Mucosa of descending colon (tissue), 3 donors: ENCODE results near the gene CACNG1. TPM values are rescaled to one million over a fixed set of nuclear protein-coding genes. Genes with fewer than 3 reads are reported as not detected.

ENCODE experiments used
- ATAC-seq: fragments of 200-7000 bp; cut with Tn5 transposase; one replicate; pipeline ENCODE4 v1.9.1; 2020; ENCODE audit warnings: mild to moderate bottlenecking, moderate library complexity
- DNase-seq, 3 donors: peaks; one replicate each; pipeline ENCODE4 v3.0.0-alpha.2; 2020
- H3K36me3 ChIP-seq: fragments of 200-600 bp; one replicate; pipeline ENCODE4 v1.8.0; 2021; ENCODE audit warnings: low read depth, mild to moderate bottlenecking
- H3K4me1 ChIP-seq: fragments of 200-600 bp; one replicate; pipeline ENCODE4 v1.8.0; 2021; ENCODE audit warnings: low read depth, mild to moderate bottlenecking
- H3K4me3 ChIP-seq: fragments of 200-600 bp; one replicate; pipeline ENCODE4 v1.8.0; 2021; ENCODE audit warnings: mild to moderate bottlenecking
- H3K9me3 ChIP-seq: fragments of 200-600 bp; one replicate; pipeline ENCODE4 v1.8.0; 2021; ENCODE audit warnings: mild to moderate bottlenecking
- CTCF ChIP-seq: fragments of 200-600 bp; IDR thresholded peaks from one replicate; pipeline ENCODE4 v1.8.0; 2022; ENCODE audit warnings: antibody characterized with exemption, mild to moderate bottlenecking
- intact Hi-C, 2 donors: fragments of 100-400 bp; cut with DNase I in 1 of 2; cut with micrococcal nuclease in 1 of 2; formaldehyde crosslinking; loops; one replicate each; pipeline versions ENCODE4 v1.11.0 to v1.11.1; 2022; cut with DNase I, micrococcal nuclease
- total RNA-seq, 3 donors: library from RNA; stranded (reverse); fragmentation: NEBNext Ultra II Directional in 2 of 3; extraction: Animal tissue kit (Norgen Biotek cat#: 25700) in 2 of 3; gene quantifications; one replicate each; pipeline versions ENCODE4 v1.2.1 to v1.2.4, GENCODE V29; 2021 to 2023
- donor health status: DM: no; HTN: no; CAD: no; lungs with moderate emphysema.
- donor health status: DM: no; HTN: no; CAD: no.
- donor health status: DM: no; HTN: yes; CAD: no.

Gene CACNG1
- total RNA-seq, 3 donors from 2014 or later, result not detected

GRCh38 chr17:67066717-67067116 is 22.4 kb downstream of the CACNG1 start:
- H3K9me3 ChIP-seq, result no peaks in the 10 kb centered on the region
- H3K4me3 ChIP-seq, result no peak overlapping the region
- no peaks in the 10 kb centered on the region for H3K4me1 ChIP-seq
- intact Hi-C loops, result no loop called here
- ATAC-seq (no peak), DNase-seq (no peak)
- H3K36me3 ChIP-seq, result no peaks in the 10 kb centered on the region
- no peak for TF ChIP-seq CTCF

GRCh38 chr17:67067571-67068482 is 23.5 kb downstream of the CACNG1 start:
- Histone ChIP-seq H3K4me3 (no peak overlapping the region), H3K4me1 (no peaks in the 10 kb centered on the region), H3K36me3 (no peaks in the 10 kb centered on the region), H3K9me3 (no peaks in the 10 kb centered on the region)
- intact Hi-C loops, result no loop called here
- no peak for DNase-seq
- TF ChIP-seq CTCF, result no peak
- no peak for ATAC-seq

- Histone ChIP-seq H3K4me1 (no peaks in the 10 kb centered on the region), H3K36me3 (no peaks in the 10 kb centered on the region), H3K4me3 (no peak overlapping the region), H3K9me3 (no peaks in the 10 kb centered on the region)
- ATAC-seq (no peak), DNase-seq (no peak)
- TF ChIP-seq CTCF, result no peak
- intact Hi-C loops, result no loop called here
Observed at GRCh38 chr17:67068999-67069398, 24.6 kb downstream of the CACNG1 start.

GRCh38 chr17:67069603-67070136 is 25.3 kb downstream of the CACNG1 start:
- no peak for DNase-seq
- Histone ChIP-seq H3K4me3 (no peak overlapping the region), H3K4me1 (no peaks in the 10 kb centered on the region), H3K9me3 (no peaks in the 10 kb centered on the region), H3K36me3 (no peaks in the 10 kb centered on the region)
- no peak for ATAC-seq
- no peak for TF ChIP-seq CTCF
- intact Hi-C loops, result no loop called here

GRCh38 chr17:67071595-67071994 is 27.2 kb downstream of the CACNG1 start:
- Histone ChIP-seq H3K36me3 (no peaks in the 10 kb centered on the region), H3K4me3 (no peak overlapping the region), H3K9me3 (no peaks in the 10 kb centered on the region), H3K4me1 (no peaks in the 10 kb centered on the region)
- no peak for DNase-seq
- intact Hi-C loops, result no loop called here
- no peak for TF ChIP-seq CTCF
- ATAC-seq, result no peak
